Amniotic stem cell (primary cell): ENCODE results near the gene GTF3C4.

ENCODE experiments used
- DNase-seq: peaks from one replicate; lab custom pipeline; 2025; lab: John Stamatoyannopoulos, UW

Gene GTF3C4

DNA sequence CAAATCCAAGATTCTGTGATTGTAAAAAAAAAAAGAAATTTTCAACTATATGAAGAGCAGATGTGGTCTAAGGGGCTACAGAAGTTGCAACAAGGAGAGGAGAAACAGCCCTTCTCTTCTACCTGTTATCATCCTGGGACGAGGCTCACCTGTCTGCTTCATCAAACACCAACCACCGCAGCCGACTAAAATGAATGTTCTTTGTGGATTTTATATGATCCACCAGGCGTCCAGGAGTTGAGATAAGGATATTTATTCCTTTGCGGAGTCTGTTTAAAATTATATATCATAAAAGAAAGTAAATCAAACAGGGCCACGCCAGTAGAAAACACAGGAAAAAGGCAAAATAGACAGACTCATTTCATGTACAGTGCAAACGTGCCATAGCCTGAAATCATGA is 22.0 kb upstream of the GTF3C4 start:
- DNase-seq, result no peak

DNA sequence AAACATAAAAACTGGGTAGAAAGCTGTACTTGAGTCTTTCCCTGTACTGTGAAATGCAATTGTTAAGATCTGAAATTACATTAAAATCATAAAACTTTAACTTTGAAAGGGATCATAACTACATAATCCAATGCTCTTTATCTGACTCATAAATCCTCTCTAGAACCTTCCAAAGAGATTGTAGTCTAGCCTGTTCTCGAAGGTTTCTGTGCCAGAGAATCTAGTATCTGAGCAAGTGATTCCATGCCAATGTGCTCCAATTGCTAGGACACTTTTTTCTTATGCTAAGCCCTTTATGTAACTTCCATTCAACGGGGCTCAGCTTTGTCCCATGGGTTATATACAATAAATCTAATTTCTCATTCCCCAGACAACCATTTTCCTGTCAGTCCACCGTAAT is 21.6 kb upstream of the GTF3C4 start:
- no peak for DNase-seq

GRCh38 chr9:132651259-132651658 is 19.0 kb upstream of the GTF3C4 start:
- DNase-seq, result no peak

DNA sequence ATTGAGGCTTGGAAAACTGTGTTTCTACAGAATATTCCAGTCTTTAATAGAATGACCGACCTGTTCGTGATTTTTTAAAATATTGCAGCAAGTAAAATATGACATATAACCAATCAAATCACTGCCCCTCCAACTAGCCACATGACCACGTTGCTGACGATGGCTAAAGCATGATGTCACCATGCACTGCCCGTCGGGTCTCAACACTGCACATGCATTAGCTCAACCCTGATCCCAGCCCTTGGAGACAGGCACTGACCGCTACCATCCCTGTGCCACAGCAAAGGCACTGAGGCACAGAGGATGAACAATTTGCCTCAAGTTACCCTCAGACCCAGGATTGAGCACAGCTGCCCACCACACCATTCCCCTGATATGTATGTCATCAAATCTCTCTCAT is 14.0 kb upstream of the GTF3C4 start:
- DNase-seq, result no peak

- DNase-seq, result no peak
These were observed 7.9 kb upstream of the GTF3C4 start for GRCh38 chr9:132662152-132662945.

- DNase-seq, result no peak
These were observed 7.1 kb upstream of the GTF3C4 start for GRCh38 chr9:132663117-132663516.

GRCh38 chr9:132663851-132664250 is 6.4 kb upstream of the GTF3C4 start:
- no peak for DNase-seq

DNA sequence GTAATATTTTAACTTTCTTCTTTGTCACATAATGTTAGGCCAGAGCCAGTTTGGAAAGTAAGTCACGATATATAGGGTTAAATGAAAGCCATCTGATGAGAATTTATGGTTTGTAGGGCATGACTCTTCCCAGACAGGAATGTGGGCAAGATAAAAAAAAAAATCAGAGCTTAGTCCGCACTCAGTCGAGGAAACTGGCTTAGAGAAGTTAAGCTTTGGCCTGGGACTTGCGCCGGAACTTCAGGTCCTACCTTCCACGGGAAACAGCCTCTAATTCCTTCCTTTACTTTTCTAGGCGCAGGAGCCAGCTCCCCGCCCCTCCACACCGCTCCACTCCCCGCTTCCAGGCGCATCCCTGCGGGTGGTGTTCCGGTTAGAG is 956 bp upstream of the GTF3C4 start:
- DNase-seq, result no peak

- DNase-seq, result peak; percentile 61
These were observed 387 bp upstream of the GTF3C4 start, which contains the start of gene DDX31 for GRCh38 chr9:132669698-132670456. Gene DDX31 (minus strand): TSS chr9:132669983. CDS start chr9:132669934, 49 bp downstream.

GRCh38 chr9:132671620-132672412 is 1.6 kb downstream of the GTF3C4 start:
- no peak for DNase-seq

GRCh38 chr9:132672413-132672690 is 2.1 kb downstream of the GTF3C4 start:
- DNase-seq, result no peak

- DNase-seq, result peak; percentile 24
These were observed 3.1 kb downstream of the GTF3C4 start for GRCh38 chr9:132673355-132673754.

GRCh38 chr9:132674485-132674884 is 4.2 kb downstream of the GTF3C4 start:
- DNase-seq, result no peak

GRCh38 chr9:132677976-132678375 is 7.7 kb downstream of the GTF3C4 start:
- DNase-seq, result no peak

- DNase-seq, result no peak
These were observed 9.8 kb downstream of the GTF3C4 start for GRCh38 chr9:132679946-132680625.

DNA sequence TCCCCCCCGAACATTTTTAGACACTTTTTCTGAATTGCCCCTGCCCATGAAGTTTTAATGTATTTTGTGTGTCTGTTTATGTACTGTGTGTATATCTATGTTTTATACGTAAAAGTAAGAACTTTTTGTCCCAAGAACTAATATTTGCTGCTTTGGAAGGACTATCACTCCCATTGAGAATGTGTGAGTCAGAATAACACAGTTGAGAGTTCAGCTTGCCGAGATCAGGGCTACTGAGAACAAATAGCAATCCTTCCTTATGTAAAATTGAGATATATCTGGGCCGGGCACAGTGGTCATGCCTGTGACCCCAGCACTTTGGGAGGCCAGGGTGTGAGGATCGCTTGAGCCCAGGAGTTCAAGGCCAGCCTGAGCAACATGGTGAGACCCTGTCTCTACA is 11.3 kb downstream of the GTF3C4 start:
- no peak for DNase-seq

GRCh38 chr9:132683873-132684272 is 13.6 kb downstream of the GTF3C4 start:
- no peak for DNase-seq

GRCh38 chr9:132690696-132691095 is 20.4 kb downstream of the GTF3C4 start:
- DNase-seq, result no peak

DNA sequence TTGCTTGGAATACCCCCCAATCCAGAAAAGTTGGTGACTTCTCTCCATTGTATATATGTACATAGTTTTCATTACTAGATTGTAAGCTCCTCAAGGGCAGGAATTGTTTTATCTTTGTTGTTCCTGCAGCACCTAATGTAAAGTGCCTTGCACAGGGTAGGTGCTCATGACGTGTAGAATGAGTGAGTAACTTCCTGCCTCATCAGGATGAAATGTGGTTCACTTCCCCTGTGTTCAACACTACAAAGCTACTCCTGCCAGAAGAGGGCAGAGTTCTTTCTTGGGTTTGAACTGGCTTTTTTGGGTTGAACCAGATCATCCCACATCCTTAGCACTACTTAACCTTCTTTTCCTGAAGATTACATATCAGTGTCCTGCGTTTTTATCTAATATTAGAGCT is 23.9 kb downstream of the GTF3C4 start:
- DNase-seq, result no peak

GRCh38 chr9:132697230-132697629 is 27.0 kb downstream of the GTF3C4 start:
- DNase-seq, result no peak

DNA sequence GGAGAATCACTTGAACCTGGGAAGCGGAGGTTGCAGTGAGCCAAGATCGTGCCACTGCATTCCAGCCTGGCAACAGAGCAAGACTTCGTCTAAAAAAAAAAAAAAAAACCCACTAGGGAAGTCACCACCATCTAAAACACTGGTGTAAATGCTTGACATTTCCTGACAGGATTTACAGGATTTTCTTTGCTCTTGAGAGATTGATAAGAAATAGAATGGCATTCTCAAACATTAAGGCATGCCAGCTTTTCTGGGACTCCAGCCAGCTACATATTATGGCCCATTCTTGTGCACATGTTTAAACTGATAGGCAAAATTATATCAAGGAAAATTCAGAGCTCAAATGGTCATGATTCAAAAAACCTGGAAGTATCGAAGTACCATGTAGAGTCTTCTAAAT is 28.7 kb downstream of the GTF3C4 start:
- DNase-seq, result no peak

GRCh38 chr9:132699956-132700355 is 29.7 kb downstream of the GTF3C4 start:
- no peak for DNase-seq
